IMR-90 (cell line): ENCODE data around the gene HBD. TPM values are rescaled to one million over a fixed set of nuclear protein-coding genes. Genes with fewer than 3 reads are reported as not detected.

ENCODE experiments used
- ATAC-seq: fragments of 200-7000 bp; cut with Tn5 transposase; 2 replicates; pipeline ENCODE4 v1.9.1; 2020; ENCODE audit warnings: low read depth, mild to moderate bottlenecking, moderate library complexity
- BruUV-seq: library from RNA; stranded (reverse); fragments of 400-500 nt; replicated peaks from 2 replicates; lab custom pipeline; 2021; lab: Mats Ljungman, UMichigan
- CTCF ChIA-PET: fragments of 300-600 bp; formaldehyde crosslinking; extraction: SDS; loops from one replicate; lab custom pipeline; 2021; ENCODE audit warnings: antibody characterized with exemption; lab: Yijun Ruan, JAX
- POLR2A ChIA-PET: fragments of 300-600 bp; sonication (Branson Sonifier 250); formaldehyde crosslinking; loops from one replicate; lab custom pipeline; 2022; ENCODE audit warnings: antibody characterized with exemption; ENCODE audit not compliant: unreplicated experiment; lab: Charles Lee
- DNase-seq: peaks from one replicate; pipeline ENCODE4 v3.0.0; 2013
- H2AFZ ChIP-seq: replicated peaks from 2 replicates; pipeline ENCODE3; 2013; ENCODE audit warnings: low read length, mild to moderate bottlenecking; ENCODE audit not compliant: poor library complexity
- H2AK5ac ChIP-seq: 2 replicates; pipeline ENCODE4 v1.6.1; 2013; ENCODE audit warnings: low read depth, low read length, inconsistent platforms
- H2AK9ac ChIP-seq: replicated peaks from 2 replicates; pipeline ENCODE3; 2013; ENCODE audit warnings: mild to moderate bottlenecking, low read depth, low read length, moderate library complexity; ENCODE audit not compliant: poor library complexity
- H2BK120ac ChIP-seq: 2 replicates; pipeline ENCODE4 v1.6.1; 2013; ENCODE audit warnings: low read depth, low read length, inconsistent platforms
- H2BK15ac ChIP-seq: 3 replicates; pipeline ENCODE4 v1.6.1; 2013; ENCODE audit warnings: low read depth, low read length, inconsistent platforms
- H2BK20ac ChIP-seq: 2 replicates; pipeline ENCODE4 v1.6.1; 2013; ENCODE audit warnings: low read depth, mild to moderate bottlenecking, inconsistent platforms, low read length, moderate library complexity
- H2BK5ac ChIP-seq: 2 replicates; pipeline ENCODE4 v1.6.1; 2013; ENCODE audit warnings: mild to moderate bottlenecking, low read depth, low read length, inconsistent platforms; ENCODE audit not compliant: poor library complexity, severe bottlenecking
- H3K14ac ChIP-seq: replicated peaks from 2 replicates; pipeline ENCODE4 v1.6.1; 2013; ENCODE audit warnings: low read depth, low read length, inconsistent platforms
- H3K18ac ChIP-seq: 2 replicates; pipeline ENCODE4 v1.6.1; 2013; ENCODE audit warnings: low read depth, low read length, control low read depth
- H3K23ac ChIP-seq: 2 replicates; pipeline ENCODE4 v1.6.1; 2013; ENCODE audit warnings: low read depth, low read length, inconsistent platforms
- H3K27ac ChIP-seq: 2 replicates; pipeline ENCODE4 v1.5.1; 2013; ENCODE audit warnings: mild to moderate bottlenecking, control low read depth, low read length; ENCODE audit not compliant: insufficient read depth
- H3K27me3 ChIP-seq: 2 replicates; pipeline ENCODE4 v1.6.1; 2013; ENCODE audit warnings: low read length; ENCODE audit not compliant: control insufficient read depth, insufficient read depth
- H3K36me3 ChIP-seq: 2 replicates; pipeline ENCODE4 v1.6.1; 2013; ENCODE audit warnings: low read length, mixed read lengths; ENCODE audit not compliant: control insufficient read depth, insufficient read depth
- H3K4ac ChIP-seq: 2 replicates; pipeline ENCODE4 v1.6.1; 2013; ENCODE audit warnings: low read depth, low read length, inconsistent platforms
- H3K4me1 ChIP-seq: 2 replicates; pipeline ENCODE4 v1.6.1; 2013; ENCODE audit warnings: low read length, mixed read lengths; ENCODE audit not compliant: control insufficient read depth, insufficient read depth
- H3K4me2 ChIP-seq: 2 replicates; pipeline ENCODE4 v1.6.1; 2013; ENCODE audit warnings: low read depth, mild to moderate bottlenecking, control low read depth, low read length, moderate library complexity
- H3K4me3 ChIP-seq: 2 replicates; pipeline ENCODE4 v1.5.1; 2013; ENCODE audit warnings: low read depth, mild to moderate bottlenecking, control low read depth, low read length, moderate library complexity; ENCODE audit not compliant: insufficient read depth
- H3K56ac ChIP-seq: 2 replicates; pipeline ENCODE4 v1.6.1; 2013; ENCODE audit warnings: low read length, inconsistent platforms; ENCODE audit not compliant: insufficient read depth; ENCODE audit errors: extremely low read depth
- H3K79me1 ChIP-seq, 2 experiments: 2 replicates each; pipeline ENCODE4 v1.6.1; 2013; ENCODE audit warnings: low read length in 2 of 2, inconsistent platforms in 1 of 2, low read depth in 1 of 2
- H3K9ac ChIP-seq: 2 replicates; pipeline ENCODE4 v1.6.1; 2013; ENCODE audit warnings: low read depth, low read length, control low read depth
- H3K9me1 ChIP-seq: 2 replicates; pipeline ENCODE4 v1.6.1; 2013; ENCODE audit warnings: low read length, inconsistent platforms; ENCODE audit not compliant: insufficient read depth
- H3K9me3 ChIP-seq: 2 replicates; pipeline ENCODE4 v1.6.1; 2013; ENCODE audit warnings: low read length; ENCODE audit not compliant: control insufficient read depth, insufficient read depth
- H4K20me1 ChIP-seq: 2 replicates; pipeline ENCODE4 v1.6.1; 2013; ENCODE audit warnings: low read length, inconsistent platforms; ENCODE audit not compliant: insufficient read depth
- H4K5ac ChIP-seq: 2 replicates; pipeline ENCODE4 v1.6.1; 2013; ENCODE audit warnings: mild to moderate bottlenecking, low read depth, low read length, control low read depth
- H4K8ac ChIP-seq, 2 experiments: 2 replicates each; pipeline ENCODE4 v1.6.1; 2013; ENCODE audit warnings: low read depth in 2 of 2, low read length in 2 of 2, control low read depth in 1 of 2, inconsistent platforms in 1 of 2
- H4K91ac ChIP-seq: 2 replicates; pipeline ENCODE4 v1.6.1; 2013; ENCODE audit warnings: low read depth, low read length, inconsistent platforms; ENCODE audit not compliant: insufficient read depth
- BHLHE40 ChIP-seq: fragments of 150-350 bp; IDR thresholded peaks from 2 replicates; pipeline ENCODE4 v1.6.1; 2016; ENCODE audit warnings: mild to moderate bottlenecking, low read depth, low read length
- CEBPB ChIP-seq: IDR thresholded peaks from 2 replicates; pipeline ENCODE4 v1.6.1; 2012; ENCODE audit warnings: low read depth, low read length, improper control_type of control experiment
- CHD1 ChIP-seq: IDR thresholded peaks from 2 replicates; pipeline ENCODE4 v1.6.1; 2012; ENCODE audit warnings: low read depth, low read length, improper control_type of control experiment
- ELK1 ChIP-seq: fragments of 150-350 bp; IDR thresholded peaks from 2 replicates; pipeline ENCODE4 v1.6.1; 2016; ENCODE audit warnings: low read depth, mild to moderate bottlenecking, low read length, moderate library complexity, borderline replicate concordance
- MAFK ChIP-seq: IDR thresholded peaks from 2 replicates; pipeline ENCODE4 v1.6.1; 2012; ENCODE audit warnings: low read depth, low read length, improper control_type of control experiment
- MAZ ChIP-seq: IDR thresholded peaks from 2 replicates; pipeline ENCODE4 v1.6.1; 2012; ENCODE audit warnings: low read depth, mild to moderate bottlenecking, low read length, improper control_type of control experiment, moderate library complexity, borderline replicate concordance
- NFE2L2 ChIP-seq: fragments of 150-350 bp; IDR thresholded peaks from 2 replicates; pipeline ENCODE4 v1.6.1; 2016; ENCODE audit warnings: low read depth, mild to moderate bottlenecking, low read length
- RAD21 ChIP-seq: IDR thresholded peaks from 2 replicates; pipeline ENCODE4 v1.6.1; 2012; ENCODE audit warnings: low read length, improper control_type of control experiment
- RCOR1 ChIP-seq: IDR thresholded peaks from 2 replicates; pipeline ENCODE4 v1.6.1; 2012; ENCODE audit warnings: mild to moderate bottlenecking, low read length, improper control_type of control experiment; ENCODE audit not compliant: insufficient replicate concordance
- RFX5 ChIP-seq: IDR thresholded peaks from 2 replicates; pipeline ENCODE4 v1.8.0; 2012; ENCODE audit warnings: low read depth, mild to moderate bottlenecking, low read length, moderate library complexity
- SMC3 ChIP-seq: fragments of 150-350 bp; IDR thresholded peaks from 2 replicates; pipeline ENCODE4 v1.6.1; 2016; ENCODE audit warnings: low read depth, mild to moderate bottlenecking, antibody characterized with exemption, low read length, moderate library complexity
- USF2 ChIP-seq: fragments of 150-350 bp; IDR thresholded peaks from 2 replicates; pipeline ENCODE4 v1.6.1; 2017; ENCODE audit warnings: mild to moderate bottlenecking, antibody characterized with exemption, low read length, low read depth
- WGBS, 2 experiments: methylation state at CpG; one replicate each; pipeline versions ENCODE4 v1.1.5 to v1.1.7; 2013; ENCODE audit warnings: missing lambda C conversion rate in 2 of 2; ENCODE audit not compliant: insufficient read length in 1 of 2; ENCODE audit errors: extremely low coverage in 2 of 2; 5-methylcytosine and 5-hydroxymethylcytosine counted together
- dilution Hi-C: fragments of 300-500 bp; cut with HindIII; formaldehyde crosslinking; loops from one replicate; pipeline ENCODE4 v1.14.3; 2018; ENCODE audit warnings: low sequenced_read_pairs; ENCODE audit not compliant: unreplicated experiment
- in situ Hi-C: fragments of 300-500 bp; cut with MboI; formaldehyde crosslinking; loops from 3 replicates; pipeline ENCODE4 v1.14.3; 2019; ENCODE audit warnings: low sequenced_read_pairs, inconsistent platforms, mixed read lengths
- intact Hi-C: fragments of 100-400 bp; cut with micrococcal nuclease; formaldehyde crosslinking; loops from 2 replicates; pipeline ENCODE4 v1.10.0; 2022
- polyA plus RNA-seq, 3 experiments: library from polyadenylated mRNA; depleted of rRNA; stranded (reverse); fragments of >200 nt; gene quantifications; 2 replicates each; pipeline ENCODE4 v1.2.3, GENCODE V29; 2012; ENCODE audit warnings: low replicate concordance in 1 of 3
- total RNA-seq: library from RNA; depleted of rRNA; stranded (reverse); fragments of >200 nt; gene quantifications from 2 replicates; pipeline ENCODE4 v1.2.3, GENCODE V29; 2012

HBD gene
- total and polyA plus RNA-seq, 2 of the 4 experiments (the other 2 are of a cell fraction) = 6.3 to 12.0 TPM

- POLR2A ChIA-PET = no interaction called here
These were observed 30.9 kb downstream of the HBD start for GRCh38 chr11:5203366-5203765.

More at GRCh38 chr11:5203366-5203765, 30.9 kb downstream of the HBD start:
- Histone ChIP-seq H3K4me2 (no peak overlapping the region), H4K20me1 (no peaks in the 10 kb centered on the region), H2BK120ac (peak overlapping the region; percentile 66), H2BK15ac (no peak overlapping the region), H4K5ac (peak overlapping the region; percentile 35; the same call in 1 of the 2 replicates), H3K4me3 (no peak overlapping the region), H2BK5ac (peak overlapping the region; percentile 99), H3K79me1 (0 out of 4 replicates have a peak, but pooled peaks cover 0 to 3% of the 10 kb centered on the region in 2 experiments), H3K27me3 (no peaks in the 10 kb centered on the region), H2BK20ac (0 out of 2 replicates have a peak overlapping the region, but pooled peaks have one; percentile 51), H3K23ac (no peak overlapping the region), H3K36me3 (0 out of 2 replicates have a peak, but pooled peaks cover 1% of the 10 kb centered on the region), H3K9me1 (no peaks in the 10 kb centered on the region), H4K91ac (peak overlapping the region; percentile 73; the same call in 1 of the 2 replicates), H2AK5ac (no peak overlapping the region), H3K27ac (peak overlapping the region; percentile 22; the same call in 1 of the 2 replicates), H4K8ac (peak overlapping the region in 1 of 2 experiments; percentile 80; a peak in 2 of 4 replicates), H2AFZ (no peak overlapping the region), H2AK9ac (no peak overlapping the region), H3K4ac (peak overlapping the region; percentile 27; the same call in 1 of the 2 replicates), H3K14ac (no peak overlapping the region), H3K18ac (peak overlapping the region; percentile 57; the same call in 1 of the 2 replicates), H3K9me3 (no peaks in the 10 kb centered on the region), H3K56ac (no peak overlapping the region), H3K9ac (no peak overlapping the region), H3K4me1 (peaks cover 4% of the 10 kb centered on the region; the same call in 1 of the 2 replicates)
- BruUV-seq = no TSS peak
- CTCF ChIA-PET = interaction anchor here (0.6 to 1.4 kb wide), 3 partner anchors 88 to 496 kb away, joined by 3 to 5 read pairs (median 3); no protein-coding TSS in a partner anchor
- no CpG with 5 or more reads among the region's 2 CpGs for WGBS, 2 experiments
- intact Hi-C loops (loop anchor here (5.0 kb wide), 1 partner anchor 576 kb away; no protein-coding TSS in a partner anchor), dilution Hi-C loops (no loop called here), in situ Hi-C loops (loop anchor here (5.0 to 10.0 kb wide), 2 partner anchors 79 to 169 kb away; no protein-coding TSS in a partner anchor)
- no peak for TF ChIP-seq MAZ
- TF ChIP-seq CHD1 = no peak
- no peak for TF ChIP-seq BHLHE40
- TF ChIP-seq USF2 = no peak
- no peak for TF ChIP-seq RCOR1
- no peak for TF ChIP-seq RFX5
- no peak for TF ChIP-seq ELK1
- TF ChIP-seq NFE2L2 = no peak
- no peak for TF ChIP-seq SMC3
- TF ChIP-seq MAFK = no peak
- no peak for TF ChIP-seq CEBPB
- no peak for TF ChIP-seq RAD21
- ATAC-seq (peak; percentile 60), DNase-seq (peak; percentile 71)
